Non-pigmented ciliary epithelial cell (primary cell): Measurements from ENCODE around the gene ARAP1.

Experiments used
- DNase-seq: peaks from one replicate; pipeline ENCODE4 v3.0.0-alpha.2; 2010; ENCODE audit warnings: low read depth

ARAP1 gene

GRCh38 chr11:72779495-72780128 lies 27.4 kb upstream of the ARAP1 start:
- no peak for DNase-seq

DNA sequence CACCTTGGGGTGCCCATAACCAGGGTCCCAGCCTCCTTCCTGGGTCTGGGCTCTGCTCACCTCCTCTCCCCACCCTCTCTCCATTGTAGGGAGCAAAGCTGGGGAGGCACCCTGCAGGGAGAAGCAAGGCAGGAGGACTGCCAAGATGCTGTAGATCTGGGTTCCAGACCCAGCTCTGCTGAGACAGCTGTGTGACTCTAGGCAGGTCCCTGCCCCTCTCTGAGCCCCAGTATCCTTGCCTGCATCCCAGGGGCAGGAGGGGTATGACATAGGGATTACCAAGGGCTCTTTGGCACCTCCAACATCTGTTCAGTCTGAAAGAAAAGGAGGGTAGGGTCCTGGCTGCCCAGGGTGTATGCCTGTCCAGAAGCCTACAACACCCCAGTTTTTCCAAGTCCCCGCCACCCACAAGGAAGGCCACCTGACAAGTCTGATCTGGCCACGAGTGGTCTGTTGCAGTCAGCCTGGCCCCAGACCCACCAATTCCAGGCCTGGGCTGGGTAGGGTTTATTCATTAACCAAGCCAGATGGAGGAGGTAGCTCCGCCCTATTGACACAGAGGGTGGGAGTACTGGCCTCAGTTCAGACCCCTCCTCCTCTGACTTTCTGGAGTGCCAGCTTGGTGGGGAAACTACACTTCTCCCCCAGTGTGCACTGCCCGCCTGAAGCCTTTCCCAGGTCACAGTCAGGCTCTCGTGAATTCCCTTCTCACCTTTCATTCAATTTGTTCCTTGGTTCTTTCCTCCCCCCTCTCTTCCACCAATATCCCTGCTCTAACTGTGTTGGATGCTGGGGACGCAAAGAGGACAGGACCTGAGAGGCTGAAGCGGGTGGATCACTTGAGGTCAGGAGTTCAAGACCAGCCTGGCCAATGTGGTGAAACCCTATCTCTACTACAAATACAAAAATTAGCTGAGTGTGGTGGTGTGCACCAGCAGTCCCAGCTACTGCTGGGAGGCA lies 26.6 kb upstream of the ARAP1 start:
- no peak for DNase-seq

DNA sequence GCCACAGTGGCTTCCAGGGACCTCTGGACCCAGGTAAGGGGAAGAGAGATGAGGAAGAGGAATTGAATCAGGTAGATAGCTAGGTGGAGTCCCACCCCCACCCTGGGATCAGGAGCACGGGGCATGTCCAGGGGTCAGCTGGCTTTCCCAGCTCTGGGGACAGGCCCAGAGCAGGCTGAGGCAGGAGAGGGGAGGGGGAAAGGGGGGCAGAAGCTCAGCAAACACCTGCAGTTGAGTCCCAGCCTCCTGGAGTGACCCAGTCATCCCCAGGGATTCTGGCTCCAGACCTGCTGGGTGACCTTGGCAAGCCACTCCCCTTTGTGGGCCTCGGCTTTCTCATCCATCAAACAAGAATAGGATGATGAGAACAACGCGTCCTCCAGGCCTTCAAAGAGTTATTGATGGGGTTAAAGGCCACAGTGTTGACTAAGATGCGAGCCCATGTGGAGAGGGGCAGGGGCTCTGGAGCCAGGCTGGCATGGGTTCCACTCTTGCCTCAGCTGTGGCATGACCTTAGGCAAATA lies 25.6 kb upstream of the ARAP1 start:
- no peak for DNase-seq

DNA sequence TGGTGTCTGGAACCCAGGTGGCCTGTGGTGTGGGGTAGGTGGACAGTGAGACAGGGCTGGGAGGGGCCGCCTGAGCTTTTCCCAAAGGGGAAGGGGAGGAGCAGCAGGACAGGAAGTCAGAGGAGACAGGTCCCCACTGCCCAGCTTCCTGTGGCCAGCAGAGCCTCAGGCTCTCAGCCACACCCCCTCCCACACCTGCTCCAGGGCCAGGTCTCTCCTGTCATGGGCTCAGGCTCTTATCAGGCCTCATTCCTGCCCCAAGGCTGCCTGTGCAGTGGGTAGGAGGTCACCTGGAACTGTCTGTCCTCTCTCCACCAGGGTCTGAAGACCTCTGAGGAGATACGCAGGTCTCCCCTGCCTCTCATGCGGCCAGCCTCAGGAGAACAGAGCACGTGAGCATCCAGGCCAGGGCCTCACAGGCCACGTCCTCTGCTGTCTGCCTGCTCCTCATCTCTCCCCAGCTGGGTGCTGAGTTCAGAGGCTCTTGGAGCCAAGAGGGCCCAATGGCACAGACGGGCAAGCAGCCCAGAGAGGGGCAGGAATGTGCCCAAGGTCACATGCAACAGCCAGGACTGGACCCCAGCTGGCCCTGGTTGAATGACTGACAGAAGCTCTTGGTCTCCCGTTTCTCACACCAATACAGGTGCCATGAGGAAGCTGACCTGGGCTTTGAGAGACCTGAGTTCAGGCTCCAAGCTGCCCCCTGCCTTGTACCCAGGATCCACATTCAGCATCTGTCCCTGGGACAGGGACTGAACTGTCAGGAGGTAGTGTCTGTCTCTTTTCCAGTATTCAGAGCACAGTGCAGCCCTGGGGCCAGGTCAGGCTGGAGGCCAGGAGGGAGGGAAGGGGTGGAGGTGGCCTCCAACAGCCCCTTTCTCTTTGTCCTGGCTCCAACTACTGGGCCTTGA lies 24.9 kb upstream of the ARAP1 start:
- DNase-seq, result no peak

DNA sequence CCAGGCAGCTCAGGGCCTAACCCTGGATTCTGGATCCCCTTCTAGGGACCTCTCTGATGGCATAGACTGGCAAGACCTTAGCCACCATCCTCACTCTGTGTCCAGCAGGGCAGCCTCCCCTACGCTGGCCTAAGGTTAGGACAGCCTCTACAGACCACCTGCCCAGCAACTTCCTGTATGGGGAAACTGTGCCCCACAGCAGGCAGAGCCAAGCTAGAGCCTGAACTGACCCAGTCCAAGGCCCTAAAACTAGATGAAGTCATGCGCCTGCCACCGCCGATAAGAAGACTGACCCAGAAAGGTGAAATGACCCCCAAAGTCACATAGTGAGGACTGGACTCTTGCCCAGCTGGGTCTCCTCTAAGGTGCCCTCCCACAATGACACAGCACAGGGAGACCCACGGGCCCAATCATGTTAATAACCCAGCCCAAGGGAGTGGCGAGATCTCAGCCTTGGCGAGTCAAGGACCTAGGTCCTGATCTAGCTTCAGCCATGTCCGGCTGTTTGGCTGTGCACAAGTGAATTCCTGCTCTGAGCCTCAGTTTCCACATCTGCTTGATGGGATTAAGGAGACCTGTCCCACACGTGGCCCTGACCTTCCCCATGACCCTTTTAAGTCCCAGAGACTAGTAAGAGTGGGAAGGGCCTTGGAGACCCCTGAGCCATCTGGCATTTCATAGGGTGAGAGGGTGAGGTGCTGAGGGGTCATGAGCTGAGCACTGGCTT lies 24.1 kb upstream of the ARAP1 start:
- no peak for DNase-seq

- no peak for DNase-seq
Observed at GRCh38 chr11:72775288-72776110, 23.3 kb upstream of the ARAP1 start.

GRCh38 chr11:72774499-72774898 lies 22.3 kb upstream of the ARAP1 start:
- no peak for DNase-seq

DNA sequence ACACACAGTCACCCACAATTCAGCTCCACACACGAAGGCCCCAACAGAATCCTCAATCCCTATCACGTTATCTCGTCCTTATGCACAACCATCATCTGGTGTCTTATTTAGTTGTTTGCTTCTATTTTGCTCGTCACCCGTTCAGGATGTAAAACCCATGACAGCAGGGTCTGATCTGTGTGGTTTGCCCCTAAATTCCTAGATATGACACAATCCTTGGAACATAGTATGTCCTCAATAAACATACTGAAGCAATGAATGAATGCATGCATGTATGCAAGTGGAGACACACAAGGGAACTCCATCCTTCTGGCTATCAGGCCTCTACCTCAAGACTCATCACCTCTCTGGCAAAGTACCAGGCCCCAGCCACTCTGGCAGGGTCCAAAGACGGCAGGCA lies 21.5 kb upstream of the ARAP1 start:
- no peak for DNase-seq

DNA sequence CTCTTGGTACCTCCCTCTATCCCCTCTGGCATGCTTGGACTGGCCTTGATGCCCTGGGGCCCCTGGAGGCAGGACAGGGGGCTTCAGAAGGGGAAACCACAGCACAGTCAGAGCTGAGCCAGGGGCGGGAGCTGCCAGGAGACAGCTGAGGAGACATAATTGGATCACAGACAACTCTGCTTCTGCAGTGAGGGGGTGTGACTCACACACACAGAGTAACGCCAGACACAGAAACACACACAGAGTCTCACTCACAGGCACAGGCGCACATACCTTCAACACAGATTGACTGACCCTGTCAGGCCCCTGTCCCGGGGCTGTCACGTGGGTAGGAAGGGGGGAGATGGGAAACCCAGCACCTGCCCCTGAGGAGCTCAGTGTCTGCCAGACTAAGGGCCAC lies 21.1 kb upstream of the ARAP1 start:
- DNase-seq, result peak; percentile 73

- DNase-seq, result no peak
Observed at GRCh38 chr11:72772059-72772458, 19.9 kb upstream of the ARAP1 start.

DNA sequence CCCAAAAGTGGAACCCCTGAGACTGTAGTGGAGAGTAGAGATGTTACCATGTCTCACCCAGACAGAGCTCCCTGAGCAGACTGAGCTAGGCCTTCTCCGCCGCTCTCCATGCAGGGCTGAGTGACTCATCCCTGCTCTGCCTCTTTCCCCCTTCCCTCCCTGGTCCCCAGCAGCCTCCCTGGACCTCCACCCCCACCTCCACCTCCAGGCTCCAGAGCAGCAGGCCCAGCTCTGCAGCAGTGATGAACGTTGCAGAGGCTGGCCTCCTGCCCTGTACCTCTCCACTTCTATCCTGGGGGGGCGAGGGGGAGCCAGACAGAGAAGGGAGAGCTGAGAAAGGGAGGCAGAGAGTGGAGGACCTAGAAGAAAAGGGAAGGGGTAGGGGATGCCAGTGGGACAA lies 19.3 kb upstream of the ARAP1 start:
- DNase-seq, result no peak

GRCh38 chr11:72770799-72771198 lies 18.6 kb upstream of the ARAP1 start:
- DNase-seq, result no peak

- DNase-seq, result no peak
Observed at GRCh38 chr11:72769680-72770079, 17.5 kb upstream of the ARAP1 start.

DNA sequence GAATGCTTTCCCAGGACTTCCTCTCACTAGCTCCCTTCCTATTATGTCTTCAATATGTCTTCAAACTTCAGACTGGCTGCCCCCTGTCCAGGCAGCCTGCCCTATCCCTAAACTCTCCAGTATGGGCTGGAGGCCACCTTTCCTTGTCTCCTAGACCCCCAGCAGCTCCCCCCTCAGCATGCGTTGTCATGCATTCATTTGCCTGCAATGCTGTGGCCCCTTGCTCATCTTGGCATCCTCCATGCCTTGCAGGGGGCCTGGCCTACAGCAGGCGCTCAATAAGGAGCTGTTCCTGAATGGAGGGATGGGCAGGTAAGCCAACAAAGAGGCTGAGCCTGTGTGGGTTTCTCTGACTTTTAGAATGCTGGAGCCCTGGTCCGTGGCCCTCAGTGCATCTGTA lies 16.4 kb upstream of the ARAP1 start:
- no peak for DNase-seq

DNA sequence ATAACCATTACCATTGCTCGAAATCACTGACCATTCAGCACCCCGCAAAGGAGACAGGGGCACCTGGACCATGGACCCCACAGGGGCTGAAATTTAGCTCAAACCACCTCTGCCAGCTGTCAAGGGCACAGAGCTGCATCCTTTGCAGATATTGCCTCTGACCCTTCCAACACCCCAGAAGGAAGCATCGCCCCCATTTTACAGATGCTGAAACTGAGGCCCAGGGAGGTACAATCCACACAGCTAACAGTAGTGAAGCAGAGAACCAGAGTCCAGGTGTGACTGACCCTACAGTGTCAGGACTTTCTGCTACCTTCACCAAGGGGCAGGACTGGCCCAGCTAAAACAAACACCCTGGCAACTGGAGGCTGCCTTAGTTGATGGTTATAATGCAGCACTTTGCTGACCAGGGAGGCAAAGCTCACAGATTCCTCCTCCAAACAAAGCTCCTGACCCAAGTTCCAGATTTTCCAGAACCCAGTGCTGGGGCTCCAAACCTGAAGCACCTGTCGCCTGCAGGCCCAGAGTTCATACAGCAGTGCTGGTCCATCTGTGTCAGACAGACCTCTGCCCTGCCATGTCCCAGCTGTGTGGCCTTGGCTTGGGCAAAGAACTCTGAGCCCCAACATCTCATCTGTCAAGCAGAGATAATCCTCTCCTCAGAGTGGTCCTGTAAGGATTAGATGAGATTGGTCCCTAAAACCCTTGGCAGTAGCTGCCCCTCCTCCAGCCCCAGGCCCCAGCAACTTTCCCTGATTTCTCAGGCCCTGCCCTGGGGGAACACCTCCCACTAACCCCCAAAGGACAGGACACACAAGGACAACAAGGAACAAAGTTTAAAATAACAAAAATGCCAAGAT lies 15.2 kb upstream of the ARAP1 start:
- no peak for DNase-seq

- no peak for DNase-seq
Observed at GRCh38 chr11:72766152-72766902, 14.1 kb upstream of the ARAP1 start.

- DNase-seq, result no peak
Observed at GRCh38 chr11:72764503-72764902, 12.3 kb upstream of the ARAP1 start.

GRCh38 chr11:72763823-72764222 lies 11.6 kb upstream of the ARAP1 start:
- DNase-seq, result no peak
